Activated CD4-positive, alpha-beta T cell treated with anti-CD3 and anti-CD28 coated beads, Interleukin-2, amount 10 ng/mL, durations not matched to agents 24 days and 14 days (primary cell): ENCODE measurements around the gene HSH2D. TPM values are rescaled to one million over a fixed set of nuclear protein-coding genes. Genes with fewer than 3 reads are reported as not detected.

Experiments used
- DNase-seq: peaks from one replicate; pipeline ENCODE4 v3.0.0; 2022
- H3K27ac Mint-ChIP-seq: one replicate; pipeline ENCODE4 v1.8.0; 2022; ENCODE audit warnings: mild to moderate bottlenecking, mixed read lengths
- H3K27me3 Mint-ChIP-seq: one replicate; pipeline ENCODE4 v1.8.0; 2022; ENCODE audit warnings: mixed read lengths
- H3K36me3 Mint-ChIP-seq: one replicate; pipeline ENCODE4 v1.8.0; 2022; ENCODE audit warnings: low read depth, mild to moderate bottlenecking, mixed read lengths
- H3K4me1 Mint-ChIP-seq: one replicate; pipeline ENCODE4 v1.8.0; 2021; ENCODE audit warnings: mixed read lengths
- H3K4me3 Mint-ChIP-seq: one replicate; pipeline ENCODE4 v1.8.0; 2022; ENCODE audit warnings: mild to moderate bottlenecking, moderate library complexity, mixed read lengths
- H3K9me3 Mint-ChIP-seq: one replicate; pipeline ENCODE4 v1.8.0; 2021; ENCODE audit warnings: mixed read lengths
- intact Hi-C: fragments of 100-400 bp; cut with micrococcal nuclease; formaldehyde crosslinking; loops from one replicate; pipeline ENCODE4 v1.15.1; 2023
- total RNA-seq: library from RNA; stranded (reverse); gene quantifications from 2 replicates; pipeline ENCODE4 v1.2.3, GENCODE V29; 2022

Gene HSH2D
- total RNA-seq, 1 donor from 2014 or later = 22.7 TPM

- H3K27ac Mint-ChIP-seq = no peak overlapping the region
- peaks cover 14% of the 10 kb centered on the region for H3K4me1 Mint-ChIP-seq
- no peak overlapping the region for H3K4me3 Mint-ChIP-seq
- peaks cover 6% of the 10 kb centered on the region for H3K27me3 Mint-ChIP-seq
- H3K36me3 Mint-ChIP-seq = peaks cover 6% of the 10 kb centered on the region
- no peaks in the 10 kb centered on the region for H3K9me3 Mint-ChIP-seq
- intact Hi-C loops = no loop called here
- no peak for DNase-seq
These were observed 37.1 kb downstream of the HSH2D start for GRCh38 chr19:16180611-16181010.

GRCh38 chr19:16184665-16185122 lies 41.2 kb downstream of the HSH2D start:
- Mint-ChIP-seq H3K27me3 (peaks cover 5% of the 10 kb centered on the region), H3K9me3 (no peaks in the 10 kb centered on the region), H3K4me3 (peak overlapping the region; percentile 100), H3K4me1 (peaks cover 27% of the 10 kb centered on the region), H3K36me3 (peaks cover 26% of the 10 kb centered on the region), H3K27ac (peak overlapping the region; percentile 95)
- DNase-seq = no peak
- intact Hi-C loops = loop anchor here (1.0 to 2.0 kb wide), 4 partner anchors 13 to 73 kb away; partner anchors contain the start of genes AP1M1 and RAB8A

GRCh38 chr19:16185123-16185767 lies 41.8 kb downstream of the HSH2D start, which contains the start of gene FAM32A:
Gene FAM32A, plus strand, starts transcription at chr19:16185410. Its CDS starts 33 bp downstream, at chr19:16185443.
- DNase-seq = peak; percentile 100
- H3K4me3 Mint-ChIP-seq = peak within 1 kb of the TSS; percentile 100
- H3K36me3 Mint-ChIP-seq = peaks cover 31% of the 10 kb centered on the region
- H3K9me3 Mint-ChIP-seq = no peaks in the 10 kb centered on the region
- H3K4me1 Mint-ChIP-seq = peaks cover 27% of the 10 kb centered on the region
- peaks cover 2% of the 10 kb centered on the region for H3K27me3 Mint-ChIP-seq
- intact Hi-C loops = loop anchor here (1.0 to 2.0 kb wide), 4 partner anchors 12 to 74 kb away; partner anchors contain the start of genes AP1M1 and RAB8A
- peak within 1 kb of the TSS; percentile 95 for H3K27ac Mint-ChIP-seq

- H3K36me3 Mint-ChIP-seq = peaks cover 36% of the 10 kb centered on the region
- no peaks in the 10 kb centered on the region for H3K9me3 Mint-ChIP-seq
- H3K27me3 Mint-ChIP-seq = peaks cover 2% of the 10 kb centered on the region
- peak overlapping the region; percentile 95 for H3K27ac Mint-ChIP-seq
- H3K4me1 Mint-ChIP-seq = peaks cover 27% of the 10 kb centered on the region
- peak overlapping the region; percentile 100 for H3K4me3 Mint-ChIP-seq
- peak; percentile 83 for DNase-seq
- intact Hi-C loops = loop anchor here (1.0 to 2.0 kb wide), 4 partner anchors 12 to 74 kb away; partner anchors contain the start of genes AP1M1 and RAB8A
These were observed 42.3 kb downstream of the HSH2D start for GRCh38 chr19:16185768-16186123.

- intact Hi-C loops = no loop called here
- peaks cover 22% of the 10 kb centered on the region for H3K4me1 Mint-ChIP-seq
- peaks cover 2% of the 10 kb centered on the region for H3K27me3 Mint-ChIP-seq
- no peak overlapping the region for H3K4me3 Mint-ChIP-seq
- no peak overlapping the region for H3K27ac Mint-ChIP-seq
- H3K9me3 Mint-ChIP-seq = no peaks in the 10 kb centered on the region
- no peak for DNase-seq
- H3K36me3 Mint-ChIP-seq = peaks cover 50% of the 10 kb centered on the region
These were observed 45.0 kb downstream of the HSH2D start for GRCh38 chr19:16188521-16188920.

- no peak overlapping the region for H3K4me3 Mint-ChIP-seq
- peaks cover 52% of the 10 kb centered on the region for H3K36me3 Mint-ChIP-seq
- no peaks in the 10 kb centered on the region for H3K9me3 Mint-ChIP-seq
- DNase-seq = no peak
- H3K4me1 Mint-ChIP-seq = peaks cover 17% of the 10 kb centered on the region
- intact Hi-C loops = no loop called here
- peak overlapping the region; percentile 56 for H3K27ac Mint-ChIP-seq
- no peaks in the 10 kb centered on the region for H3K27me3 Mint-ChIP-seq
These were observed 46.7 kb downstream of the HSH2D start for GRCh38 chr19:16190198-16190597.

- Mint-ChIP-seq H3K27me3 (no peaks in the 10 kb centered on the region), H3K36me3 (peaks cover 49% of the 10 kb centered on the region), H3K27ac (no peak overlapping the region), H3K4me1 (peaks cover 15% of the 10 kb centered on the region), H3K9me3 (no peaks in the 10 kb centered on the region), H3K4me3 (no peak overlapping the region)
- DNase-seq = no peak
- intact Hi-C loops = no loop called here
These were observed 47.3 kb downstream of the HSH2D start for GRCh38 chr19:16190736-16191135.

- intact Hi-C loops = no loop called here
These were observed 47.9 kb downstream of the HSH2D start for GRCh38 chr19:16191216-16191908.

GRCh38 chr19:16193466-16193865 lies 50.0 kb downstream of the HSH2D start:
- H3K27ac Mint-ChIP-seq = no peak overlapping the region
- H3K4me3 Mint-ChIP-seq = no peak overlapping the region
- H3K36me3 Mint-ChIP-seq = peaks cover 36% of the 10 kb centered on the region
- DNase-seq = no peak
- peaks cover 13% of the 10 kb centered on the region for H3K4me1 Mint-ChIP-seq
- intact Hi-C loops = no loop called here
- no peaks in the 10 kb centered on the region for H3K27me3 Mint-ChIP-seq
- H3K9me3 Mint-ChIP-seq = no peaks in the 10 kb centered on the region

More at GRCh38 chr19:16191216-16191908, 47.9 kb downstream of the HSH2D start:
- no peaks in the 10 kb centered on the region for H3K27me3 Mint-ChIP-seq
- H3K36me3 Mint-ChIP-seq = peaks cover 48% of the 10 kb centered on the region
- H3K9me3 Mint-ChIP-seq = no peaks in the 10 kb centered on the region
- no peak overlapping the region for H3K27ac Mint-ChIP-seq
- DNase-seq = no peak
- no peak overlapping the region for H3K4me3 Mint-ChIP-seq
- peaks cover 12% of the 10 kb centered on the region for H3K4me1 Mint-ChIP-seq

- DNase-seq = no peak
- Mint-ChIP-seq H3K27ac (peak overlapping the region; percentile 92), H3K27me3 (no peaks in the 10 kb centered on the region), H3K36me3 (peaks cover 26% of the 10 kb centered on the region), H3K4me3 (peak overlapping the region; percentile 93), H3K9me3 (no peaks in the 10 kb centered on the region), H3K4me1 (peaks cover 33% of the 10 kb centered on the region)
- intact Hi-C loops = loop anchor here (1.0 to 5.0 kb wide), 3 partner anchors 12 to 360 kb away; partner anchors contain the start of genes FAM32A and TPM4
These were observed 53.7 kb downstream of the HSH2D start for GRCh38 chr19:16197188-16197621.

GRCh38 chr19:16197622-16198369 lies 54.3 kb downstream of the HSH2D start, which contains the start of gene AP1M1:
Gene AP1M1, plus strand, starts transcription at chr19:16197911. Its CDS starts 116 bp downstream, at chr19:16198027.
- Mint-ChIP-seq H3K9me3 (no peaks in the 10 kb centered on the region), H3K36me3 (peaks cover 31% of the 10 kb centered on the region), H3K27me3 (no peaks in the 10 kb centered on the region), H3K4me3 (peak within 1 kb of the TSS; percentile 93), H3K27ac (peak within 1 kb of the TSS; percentile 92), H3K4me1 (peaks cover 39% of the 10 kb centered on the region)
- peak; percentile 100 for DNase-seq
- intact Hi-C loops = loop anchor here (1.0 to 5.0 kb wide), 3 partner anchors 12 to 360 kb away; partner anchors contain the start of genes FAM32A and TPM4

- Mint-ChIP-seq H3K27ac (peak overlapping the region; percentile 53), H3K9me3 (no peaks in the 10 kb centered on the region), H3K36me3 (peaks cover 34% of the 10 kb centered on the region), H3K27me3 (no peaks in the 10 kb centered on the region), H3K4me3 (peak overlapping the region; percentile 85), H3K4me1 (peaks cover 40% of the 10 kb centered on the region)
- intact Hi-C loops = loop anchor here (5.0 kb wide), 2 partner anchors 121 to 361 kb away; partner anchors contain the start of gene TPM4
- DNase-seq = no peak
These were observed 54.8 kb downstream of the HSH2D start for GRCh38 chr19:16198370-16198651.

GRCh38 chr19:16199275-16199932 lies 55.9 kb downstream of the HSH2D start:
- Mint-ChIP-seq H3K9me3 (no peaks in the 10 kb centered on the region), H3K27me3 (no peaks in the 10 kb centered on the region), H3K27ac (peak overlapping the region; percentile 69), H3K4me3 (peak overlapping the region; percentile 85), H3K36me3 (peaks cover 37% of the 10 kb centered on the region), H3K4me1 (peaks cover 45% of the 10 kb centered on the region)
- DNase-seq = no peak
- intact Hi-C loops = loop anchor here (5.0 kb wide), 2 partner anchors 122 to 362 kb away; partner anchors contain the start of gene TPM4
